Mammary epithelial cell (primary cell): ENCODE data around the gene UBE4A.

Source experiments
- CTCF ChIP-seq, 2 donors: IDR thresholded peaks in 1 of 2; conservative IDR thresholded peaks in 1 of 2; 2 replicates each; pipeline ENCODE4 v1.5.1; 2011 to 2012; ENCODE audit warnings: inconsistent platforms in 2 of 2, low read length in 2 of 2, mild to moderate bottlenecking in 2 of 2, control low read depth in 1 of 2, low read depth in 1 of 2; ENCODE audit not compliant: insufficient read depth in 1 of 2; ENCODE audit errors: extremely low read depth in 1 of 2
- EZH2 ChIP-seq: IDR thresholded peaks from 2 replicates; pipeline ENCODE4 v1.6.1; 2012; ENCODE audit warnings: low read length, inconsistent platforms, borderline replicate concordance

- TF ChIP-seq CTCF (conservative IDR thresholded peaks at IDR 0.05 in 1 of 2, IDR thresholded peaks at IDR 0.05 in 1 of 2; ENCODE audit: extremely low read depth in 1 of 2, insufficient read depth in 1 of 2, low read depth in 1 of 2, low read length in 2 of 2) (no peak), EZH2 (no peak)
Measured at GRCh38 chr11:118370774-118371173, 11.4 kb downstream of the UBE4A start.
